Measurements from ENCODE around the gene ASL.
"Not testable (repeated sequence)": the region's sequence is repeated elsewhere in the genome, so short reads cannot be mapped to it uniquely, and the experiment has no call there.

ASL gene

DNA sequence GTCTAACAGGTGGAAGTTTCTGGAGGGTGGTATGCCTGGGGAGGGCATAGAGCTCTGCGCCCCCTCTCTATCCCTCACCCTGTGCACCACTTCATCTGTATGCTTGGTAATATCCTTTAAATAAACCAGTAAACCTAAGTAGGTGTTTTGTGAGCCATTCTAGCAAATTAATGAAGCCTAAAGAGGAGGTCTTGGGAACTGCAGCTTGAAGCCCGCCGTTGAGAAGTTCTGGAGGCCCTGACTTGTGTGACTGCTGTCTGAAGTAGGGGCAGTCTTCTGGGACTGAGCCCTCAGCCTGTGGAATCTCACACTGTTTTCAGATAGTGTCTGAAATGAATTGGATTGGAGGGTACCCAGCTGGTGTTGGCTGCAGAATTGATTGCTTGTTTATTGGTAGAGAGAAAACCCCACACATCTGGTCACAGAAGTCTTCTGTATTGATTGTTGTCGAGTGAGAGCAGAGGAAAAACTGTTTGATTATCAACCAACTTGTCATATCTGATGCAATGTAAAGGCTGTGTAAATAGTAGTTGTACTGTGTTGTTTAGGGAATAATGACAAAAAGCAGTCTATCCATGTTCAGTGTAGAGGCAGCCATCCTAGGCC, 43.7 kb downstream of the ASL start:
- DNase-seq (ENCODE audit: low read depth in 3 of 3): no peak

DNA sequence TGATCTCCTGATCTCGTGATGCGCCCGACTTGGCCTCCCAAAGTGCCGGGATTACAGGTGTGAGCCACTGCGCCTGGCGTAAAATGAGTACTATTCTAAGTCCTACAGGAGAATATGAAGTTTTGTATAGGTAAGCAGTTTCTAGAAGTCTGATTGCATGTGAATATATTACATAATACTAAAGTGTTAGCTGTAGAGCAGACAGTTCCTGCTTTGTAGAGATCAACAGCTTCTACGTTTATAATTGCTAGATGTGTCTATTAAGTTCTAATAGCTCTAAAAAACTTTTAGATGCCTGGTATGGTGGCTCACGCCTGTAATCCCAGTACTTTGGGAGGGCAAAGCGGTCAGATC, 47.5 kb downstream of the ASL start:
- no peak for DNase-seq (ENCODE audit: low read depth in 3 of 3)

DNA sequence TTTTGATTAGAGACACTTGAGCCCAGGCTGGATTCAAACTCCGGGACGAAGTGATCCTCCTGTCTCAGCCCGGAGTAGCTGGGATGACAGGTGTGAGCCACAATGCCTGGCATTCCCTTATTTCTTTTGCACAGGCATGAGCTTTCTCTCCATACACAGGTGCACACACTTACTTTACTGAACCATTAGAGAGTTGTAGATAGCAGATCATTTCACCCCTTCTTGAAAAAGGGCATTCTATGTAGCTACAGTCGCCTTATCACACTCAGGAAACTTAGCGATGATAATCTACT, 48.9 kb downstream of the ASL start:
- not testable (repeated sequence) for DNase-seq (ENCODE audit: low read depth in 3 of 3)

DNA sequence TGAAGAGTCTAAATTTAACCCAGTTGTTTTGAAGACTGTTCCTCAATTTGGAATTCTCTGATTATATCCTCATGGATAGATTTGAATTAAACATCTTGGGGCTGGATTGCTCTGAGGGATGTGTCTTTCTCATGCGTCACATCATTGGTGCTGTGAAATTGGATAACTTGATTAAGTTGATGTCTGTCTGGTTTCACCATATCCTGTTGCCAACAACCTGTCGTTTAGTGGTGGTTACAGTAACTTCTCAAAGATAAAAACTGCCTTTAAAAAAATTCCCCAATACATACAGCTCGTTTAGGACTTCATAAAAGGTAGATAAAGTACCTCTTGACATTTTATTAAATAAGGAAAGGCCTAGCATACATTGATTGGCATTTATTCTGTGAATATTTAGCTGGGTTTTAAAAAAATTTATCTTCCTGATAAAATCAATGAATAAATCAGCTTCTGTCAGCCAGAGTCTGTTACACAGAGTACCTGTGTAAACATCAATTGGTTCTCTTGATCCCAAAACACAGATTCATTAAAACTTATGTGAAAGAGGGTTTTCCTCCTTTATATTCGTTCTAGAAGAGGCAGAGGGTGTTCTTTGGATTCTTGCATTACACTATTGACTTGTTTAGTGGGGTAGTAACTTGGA, 49.6 kb downstream of the ASL start:
- DNase-seq (ENCODE audit: low read depth in 3 of 3): no peak

DNA sequence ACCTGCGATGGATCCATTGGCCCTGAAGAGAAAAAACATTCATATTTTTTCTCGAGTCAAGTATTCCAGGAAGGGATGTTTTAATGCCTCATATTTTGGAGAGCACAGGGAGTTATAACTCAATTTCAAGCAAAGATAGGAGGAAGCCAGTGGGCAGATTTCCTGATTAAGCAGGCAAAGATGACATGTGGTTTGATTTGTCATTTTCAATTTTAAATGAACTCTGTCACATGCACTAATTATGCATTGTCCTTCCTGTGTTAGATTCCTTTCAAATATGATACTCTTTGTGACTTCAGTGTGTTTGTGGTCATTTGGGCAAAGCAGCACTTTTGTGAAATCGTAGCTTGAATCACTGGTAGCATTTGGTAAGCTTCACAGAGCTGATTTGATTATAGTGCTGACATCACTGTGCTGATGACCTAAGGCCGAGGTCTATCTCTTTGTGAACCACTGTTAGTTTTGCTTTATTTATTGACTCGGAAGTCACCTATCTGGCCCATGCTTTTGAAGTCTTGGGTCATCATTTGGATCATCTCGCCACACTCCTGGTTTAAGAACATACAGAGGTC, 50.2 kb downstream of the ASL start:
- not testable (repeated sequence) for DNase-seq (ENCODE audit: low read depth in 3 of 3)

DNA sequence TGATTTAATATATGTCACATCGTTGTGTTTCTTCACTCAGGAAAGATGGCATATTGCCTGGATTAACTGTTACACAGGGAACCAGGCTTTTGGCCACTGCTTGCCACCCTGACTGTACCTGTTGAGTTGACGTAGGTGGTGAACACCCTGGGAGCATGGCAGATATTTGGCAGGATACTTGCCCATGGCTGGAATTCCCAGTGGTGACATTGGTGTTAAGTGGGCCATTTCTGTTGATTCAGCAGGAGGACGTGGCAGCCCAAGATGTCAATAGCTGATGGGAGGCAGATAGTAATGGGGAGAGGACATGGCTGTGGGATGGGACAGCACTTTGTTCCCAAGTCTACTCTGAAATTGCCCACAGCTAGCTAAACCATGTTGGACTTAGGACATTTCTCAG, 51.6 kb downstream of the ASL start:
- not testable (repeated sequence) for DNase-seq (ENCODE audit: low read depth in 3 of 3)

DNA sequence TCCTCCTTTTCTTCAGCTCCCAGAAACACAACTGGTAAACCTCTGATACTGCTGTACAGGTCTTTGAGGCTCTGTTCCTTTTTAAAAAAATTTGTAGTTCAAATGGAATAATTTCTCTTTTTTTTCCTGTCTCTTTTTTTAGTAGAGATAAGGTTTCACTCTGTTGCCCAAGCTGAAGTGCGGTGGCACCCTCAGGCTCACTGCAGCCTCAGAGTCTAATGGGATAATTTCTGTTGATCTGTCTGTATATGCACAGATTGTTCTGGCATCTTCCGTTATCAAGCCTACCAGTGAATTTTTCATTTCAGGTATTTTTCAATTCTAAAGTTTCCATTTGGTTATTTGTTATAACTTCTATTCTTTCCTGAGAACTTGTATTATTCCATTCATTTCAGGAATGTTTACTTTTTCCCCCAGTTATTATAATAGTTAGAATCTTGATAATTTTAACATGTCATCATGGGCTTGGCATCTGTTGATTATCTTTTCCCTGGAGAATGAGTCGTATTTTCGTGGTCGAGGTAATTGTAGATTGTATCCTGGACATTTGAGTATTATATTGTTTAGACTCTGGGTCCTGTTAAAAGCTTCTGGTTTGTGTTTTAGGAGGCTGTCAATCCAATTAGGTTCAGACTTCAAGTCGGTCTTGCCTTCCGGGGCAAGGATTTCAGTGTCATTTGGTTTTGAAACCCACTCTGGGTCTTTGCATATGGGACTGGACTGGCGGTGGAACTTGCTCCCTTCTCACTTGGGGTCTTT, 63.6 kb downstream of the ASL start:
- DNase-seq (ENCODE audit: low read depth in 3 of 3): no peak

DNA sequence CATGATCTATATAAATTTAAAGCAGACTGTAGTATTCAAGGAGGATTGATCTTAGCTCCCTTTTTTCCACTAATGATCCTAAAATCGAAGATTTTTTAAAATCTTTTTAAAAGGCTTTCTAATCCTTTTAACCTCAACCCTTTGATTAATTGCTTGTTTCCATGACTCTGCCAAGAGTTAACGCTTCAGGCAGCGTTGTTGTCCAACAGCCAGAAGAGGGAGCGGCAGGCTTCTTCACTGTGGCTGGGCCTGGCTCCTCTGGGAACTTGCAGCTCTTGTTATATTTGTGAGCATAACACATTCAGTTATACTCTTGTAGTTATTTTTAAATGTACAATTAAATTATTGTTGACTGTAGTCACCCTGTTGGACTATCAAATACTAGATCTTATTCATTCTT, 65.3 kb downstream of the ASL start:
- DNase-seq (ENCODE audit: low read depth in 3 of 3): no peak

DNA sequence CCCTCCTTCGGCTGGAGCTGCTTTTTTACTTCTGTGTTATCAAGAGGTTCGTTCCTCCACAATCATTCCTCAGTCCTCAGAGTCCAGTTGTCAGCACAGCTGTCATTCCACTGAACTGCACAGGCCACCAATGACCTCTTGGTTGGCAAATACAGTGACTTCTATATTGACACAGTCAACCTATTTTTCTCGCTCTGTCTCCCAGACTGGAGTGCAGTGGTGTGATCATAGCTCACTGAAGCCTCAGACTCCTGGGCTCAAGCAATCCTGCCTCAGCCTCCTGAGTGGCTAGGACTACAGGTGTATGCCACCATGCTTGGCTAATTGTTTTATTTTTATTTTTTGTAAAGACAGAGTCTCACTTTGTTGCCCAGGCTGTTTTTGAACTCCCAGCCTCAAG, 66.7 kb downstream of the ASL start:
- DNase-seq (ENCODE audit: low read depth in 3 of 3): no peak

DNA sequence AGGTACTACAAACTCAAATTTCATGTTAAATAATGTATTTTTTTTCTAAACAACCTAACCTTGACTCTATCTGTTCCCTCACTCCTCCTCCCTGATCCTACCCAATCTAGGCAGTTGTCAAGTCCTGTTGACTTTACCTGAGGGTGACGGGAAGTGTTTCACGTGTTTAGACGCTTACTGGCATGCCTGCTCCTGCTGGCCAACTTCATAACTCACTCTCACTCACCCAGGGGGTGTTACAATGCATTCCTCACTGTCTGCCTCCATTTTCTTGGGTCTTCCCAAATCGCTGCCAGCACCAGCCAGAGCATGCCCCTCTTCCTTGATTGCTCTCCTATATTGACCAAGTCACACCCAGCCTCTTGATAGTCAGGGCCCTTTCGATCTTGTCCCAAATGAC, 67.4 kb downstream of the ASL start:
- no peak for DNase-seq (ENCODE audit: low read depth in 3 of 3)

Data from stimulated activated CD4-positive, alpha-beta T cell treated with anti-CD3 and anti-CD28 coated beads, TNF-alpha, amount 100 ng/mL, for 24 hours (primary cell).